ENCODE measurements around the gene RHOA. TPM values are rescaled to one million over a fixed set of nuclear protein-coding genes. Genes with fewer than 3 reads are reported as not detected.

Gene RHOA
- total RNA-seq, 5 donors from 2014 or later (not counting 1 experiment from before 2014, with no cell fraction given), result 247 to 279 (median 269) TPM

DNA sequence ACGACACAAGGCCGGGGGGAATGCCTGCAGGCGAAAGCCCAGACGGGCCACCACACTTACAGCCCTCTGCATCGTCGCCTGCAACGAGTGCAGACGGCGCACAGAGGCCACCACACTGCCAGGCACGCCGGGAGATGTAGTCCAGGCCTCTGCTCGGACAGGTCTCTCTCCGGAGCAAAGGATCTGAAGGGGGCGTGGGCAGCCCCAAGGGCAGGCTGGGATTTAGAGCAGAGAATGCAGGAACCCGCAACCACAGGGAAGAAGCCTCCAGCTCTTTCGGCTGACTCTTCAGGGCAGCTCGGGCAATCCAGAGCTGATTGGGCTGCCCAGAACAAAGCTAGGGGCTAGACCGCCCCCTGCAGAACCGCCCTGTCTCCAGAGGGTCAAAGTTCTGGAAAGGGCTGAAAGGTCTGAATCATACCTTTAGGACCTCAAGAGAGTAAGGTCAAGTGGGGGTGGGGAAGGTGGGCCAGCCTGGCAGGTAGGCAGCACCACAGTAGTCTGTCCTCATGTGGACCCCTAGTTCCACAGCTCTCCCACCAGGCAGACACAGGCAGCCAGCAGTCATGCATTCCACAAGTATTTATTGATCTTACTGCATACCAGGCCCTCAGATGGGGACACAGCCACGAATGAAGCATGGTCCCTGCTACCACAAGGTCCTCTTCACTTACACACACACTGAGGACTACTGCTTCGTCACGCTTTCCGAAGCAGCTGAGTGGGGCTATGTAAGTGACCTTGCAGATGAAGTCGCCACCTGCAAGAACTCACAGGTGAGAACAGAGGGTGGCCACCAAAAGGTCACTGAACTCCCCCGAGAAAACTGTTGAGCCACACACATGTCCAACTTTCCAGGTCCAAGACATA lies 10.8 kb upstream of the RHOA start, which contains the start of gene AMT:
Gene AMT (minus strand): TSS at position 95 of the 870 bp plus-strand sequence. CDS start 23 bp downstream, at position 72.
- no peak for DNase-seq
- Mint-ChIP-seq H3K4me3 (peak within 1 kb of the TSS in 2 of 3 donors; percentile 28 to 41), H3K27ac (peak within 1 kb of the TSS in 1 of 2 donors; percentile 44), H3K9me3 (no peaks in the 10 kb centered on the region), H3K27me3 (no peaks in the 10 kb centered on the region), H3K4me1 (peaks cover 28 to 54% (median 33%) of the 10 kb centered on the region in 3 donors), H3K36me3 (peaks cover 9% of the 10 kb centered on the region)
- H3K9me3 ChIP-seq, result no peaks in the 10 kb centered on the region
- ATAC-seq (replicated peaks in 1 of 4), result no peak
- H3K27me3 ChIP-seq (replicated peaks in 1 of 2; ENCODE audit: control insufficient read depth in 2 of 2, extremely low read depth in 1 of 2, insufficient read depth in 2 of 2, low read length in 1 of 2), result no peaks in the 10 kb centered on the region
- POLR2A ChIA-PET, result no interaction called here
- WGBS (ENCODE audit: insufficient coverage), result 85% methylated on average over 21 of the region's 25 CpGs
- no peak within 1 kb of the TSS for H3K27ac ChIP-seq (ENCODE audit: low read length)
- CTCF ChIA-PET, result no interaction called here
- H3K4me3 ChIP-seq (ENCODE audit: control insufficient read depth in 1 of 2, extremely low read depth in 1 of 2, low read length in 1 of 2), result peak within 1 kb of the TSS in 1 of 2 donors; percentile 17
- peaks cover 4 to 15% of the 10 kb centered on the region in 2 donors for H3K36me3 ChIP-seq (ENCODE audit: control insufficient read depth in 2 of 2, extremely low read depth in 1 of 2, insufficient read depth in 1 of 2, low read length in 1 of 2)
- H3K4me1 ChIP-seq (ENCODE audit: control insufficient read depth in 1 of 2, extremely low read depth in 1 of 2, insufficient read depth in 2 of 2, low read length in 2 of 2), result peaks cover 5 to 46% of the 10 kb centered on the region in 2 experiments

DNA sequence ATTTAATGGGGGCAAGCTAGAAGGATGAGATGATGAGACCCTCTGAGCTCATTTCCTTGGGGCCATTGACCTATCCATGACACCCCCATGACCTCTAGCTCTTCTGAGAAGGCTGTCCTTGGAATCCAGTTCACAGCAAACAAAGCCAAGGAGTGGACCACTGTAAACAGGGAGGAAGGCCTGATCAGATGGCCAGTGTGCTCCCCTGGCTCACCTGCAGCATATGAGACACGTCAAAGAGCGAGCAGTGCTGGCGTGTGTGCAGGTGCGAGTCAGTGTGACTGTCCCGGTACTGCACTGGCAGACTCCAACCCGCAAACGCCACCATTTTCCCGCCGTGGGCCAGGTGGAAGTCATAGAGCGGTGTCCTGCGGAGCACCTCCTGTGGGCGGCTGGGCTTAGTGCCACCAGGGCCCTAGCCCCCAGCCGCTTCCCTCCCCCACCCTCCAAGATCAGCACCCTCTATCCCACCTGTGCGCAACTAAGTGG lies 10.2 kb upstream of the RHOA start:
- Histone ChIP-seq H3K4me1 (ENCODE audit: control insufficient read depth in 1 of 2, extremely low read depth in 1 of 2, insufficient read depth in 2 of 2, low read length in 2 of 2) (peaks cover 12 to 53% of the 10 kb centered on the region in 2 experiments), H3K27ac (ENCODE audit: low read length) (no peak overlapping the region), H3K9me3 (no peaks in the 10 kb centered on the region), H3K36me3 (ENCODE audit: control insufficient read depth in 2 of 2, extremely low read depth in 1 of 2, insufficient read depth in 1 of 2, low read length in 1 of 2) (peaks cover 4 to 21% of the 10 kb centered on the region in 2 donors), H3K27me3 (replicated peaks in 1 of 2; ENCODE audit: control insufficient read depth in 2 of 2, extremely low read depth in 1 of 2, insufficient read depth in 2 of 2, low read length in 1 of 2) (no peaks in the 10 kb centered on the region), H3K4me3 (ENCODE audit: control insufficient read depth in 1 of 2, extremely low read depth in 1 of 2, low read length in 1 of 2) (peak overlapping the region in 1 of 2 donors; percentile 17)
- H3K27me3 Mint-ChIP-seq, result no peaks in the 10 kb centered on the region
- H3K9me3 Mint-ChIP-seq, result no peaks in the 10 kb centered on the region
- CTCF ChIA-PET, result no interaction called here
- 81% methylated on average over 14 of the region's 14 CpGs for WGBS (ENCODE audit: insufficient coverage)
- DNase-seq (no peak), ATAC-seq (replicated peaks in 1 of 4) (no peak)
- POLR2A ChIA-PET, result no interaction called here
- peak overlapping the region in 2 of 3 donors; percentile 28 to 41 for H3K4me3 Mint-ChIP-seq
- H3K4me1 Mint-ChIP-seq, result peaks cover 35 to 61% (median 40%) of the 10 kb centered on the region in 3 donors
- H3K27ac Mint-ChIP-seq, result peak overlapping the region in 1 of 2 donors; percentile 44
- H3K36me3 Mint-ChIP-seq, result peaks cover 9% of the 10 kb centered on the region

DNA sequence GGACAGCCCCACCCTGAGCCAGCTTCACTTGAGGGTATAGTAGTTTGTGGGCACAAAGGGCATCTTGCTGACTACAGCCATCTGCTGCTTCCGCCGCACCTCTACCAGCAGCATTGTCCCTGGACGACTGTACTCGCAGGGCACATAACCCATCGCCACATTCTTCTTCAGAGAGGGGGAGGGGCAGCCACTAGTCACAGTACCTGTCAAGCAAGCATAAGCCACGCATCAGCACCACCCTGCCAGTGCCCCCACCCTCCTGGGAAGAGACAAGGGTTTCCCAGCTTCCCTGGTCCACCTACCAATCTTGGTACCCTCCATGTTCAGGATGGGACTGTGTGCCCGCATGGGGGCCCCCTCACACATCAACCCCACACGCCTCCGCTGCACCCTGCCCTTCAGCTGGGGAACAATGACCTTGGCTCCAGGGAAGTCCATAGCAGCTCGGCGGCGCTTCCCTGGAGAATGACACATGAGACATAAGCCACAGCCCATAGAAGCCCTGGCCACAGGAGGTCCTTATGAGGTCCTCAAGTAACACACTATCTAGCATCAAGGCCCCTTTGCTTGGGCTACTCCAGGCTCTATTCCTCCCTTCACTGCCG lies 5.8 kb upstream of the RHOA start:
- peaks cover 34 to 82% of the 10 kb centered on the region in 2 experiments for H3K4me1 ChIP-seq (ENCODE audit: control insufficient read depth in 1 of 2, extremely low read depth in 1 of 2, insufficient read depth in 2 of 2, low read length in 2 of 2)
- no peaks in the 10 kb centered on the region for H3K9me3 ChIP-seq
- Mint-ChIP-seq H3K4me3 (peak overlapping the region in 1 of 3 donors; percentile 85), H3K36me3 (peaks cover 9% of the 10 kb centered on the region), H3K9me3 (no peaks in the 10 kb centered on the region), H3K27ac (peak overlapping the region; percentile 93 to 96), H3K27me3 (no peaks in the 10 kb centered on the region), H3K4me1 (peaks cover 56 to 74% (median 62%) of the 10 kb centered on the region in 3 donors)
- 91% methylated on average over 10 of the region's 13 CpGs for WGBS (ENCODE audit: insufficient coverage)
- H3K27me3 ChIP-seq (replicated peaks in 1 of 2; ENCODE audit: control insufficient read depth in 2 of 2, extremely low read depth in 1 of 2, insufficient read depth in 2 of 2, low read length in 1 of 2), result no peaks in the 10 kb centered on the region
- ChIA-PET CTCF (interaction anchor here in 1 of 2 donors (0.6 to 1.0 kb wide), 4 partner anchors 26 to 421 kb away, joined by 3 to 7 read pairs (median 4); no protein-coding TSS in a partner anchor), POLR2A (interaction anchor here in 1 of 2 donors (1.6 to 2.7 kb wide), 2 partner anchors 32 to 77 kb away, joined by 3 to 10 read pairs; partner anchors contain the start of gene USP4)
- no peak overlapping the region for H3K4me3 ChIP-seq (ENCODE audit: control insufficient read depth in 1 of 2, extremely low read depth in 1 of 2, low read length in 1 of 2)
- ATAC-seq (replicated peaks in 1 of 4), result no peak
- DNase-seq, result no peak
- H3K27ac ChIP-seq (ENCODE audit: low read length), result peak overlapping the region; percentile 96
- H3K36me3 ChIP-seq (ENCODE audit: control insufficient read depth in 2 of 2, extremely low read depth in 1 of 2, insufficient read depth in 1 of 2, low read length in 1 of 2), result peaks cover 1 to 21% of the 10 kb centered on the region in 2 donors

DNA sequence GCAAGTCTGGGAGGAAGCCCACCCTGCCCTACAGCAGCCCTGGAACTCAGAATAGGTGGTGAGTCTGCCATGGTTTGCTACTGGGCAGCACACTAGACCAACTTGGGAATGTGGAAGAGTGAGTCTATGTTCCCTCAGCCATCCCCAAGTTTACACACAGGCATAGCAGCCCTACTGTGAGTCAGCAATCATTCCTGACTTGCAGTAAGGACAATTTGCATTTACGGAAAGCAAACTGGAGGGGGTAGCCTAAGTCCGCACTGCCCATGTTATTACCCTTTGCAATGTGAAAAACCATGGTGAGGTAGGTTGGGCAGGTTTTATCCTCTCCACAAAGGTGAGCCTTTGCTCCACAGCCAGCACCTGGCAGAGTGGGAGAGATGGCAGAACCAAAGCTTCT lies 5.1 kb upstream of the RHOA start:
- Mint-ChIP-seq H3K36me3 (peaks cover 9% of the 10 kb centered on the region), H3K27ac (peak overlapping the region; percentile 93 to 96), H3K9me3 (no peaks in the 10 kb centered on the region), H3K27me3 (no peaks in the 10 kb centered on the region), H3K4me3 (peak overlapping the region; percentile 23 to 85 (median 62)), H3K4me1 (peaks cover 59 to 79% (median 64%) of the 10 kb centered on the region in 3 donors)
- Histone ChIP-seq H3K27me3 (replicated peaks in 1 of 2; ENCODE audit: control insufficient read depth in 2 of 2, extremely low read depth in 1 of 2, insufficient read depth in 2 of 2, low read length in 1 of 2) (no peaks in the 10 kb centered on the region), H3K9me3 (no peaks in the 10 kb centered on the region), H3K4me3 (ENCODE audit: control insufficient read depth in 1 of 2, extremely low read depth in 1 of 2, low read length in 1 of 2) (peak overlapping the region in 1 of 2 donors; percentile 42), H3K36me3 (ENCODE audit: control insufficient read depth in 2 of 2, extremely low read depth in 1 of 2, insufficient read depth in 1 of 2, low read length in 1 of 2) (peaks cover 0 to 21% of the 10 kb centered on the region in 2 donors), H3K4me1 (ENCODE audit: control insufficient read depth in 1 of 2, extremely low read depth in 1 of 2, insufficient read depth in 2 of 2, low read length in 2 of 2) (peaks cover 36 to 80% of the 10 kb centered on the region in 2 experiments), H3K27ac (ENCODE audit: low read length) (peak overlapping the region; percentile 96)
- no peak for DNase-seq
- no CpG with 5 or more reads among the region's 2 CpGs for WGBS (ENCODE audit: insufficient coverage)
- CTCF ChIA-PET, result interaction anchor here in 1 of 2 donors (0.6 to 3.3 kb wide), 5 partner anchors 28 to 420 kb away, joined by 3 to 33 read pairs (median 15); partner anchors contain the start of gene USP4
- ATAC-seq (replicated peaks in 1 of 4), result no peak
- POLR2A ChIA-PET, result interaction anchor here in 1 of 2 donors (1.6 to 2.7 kb wide), 2 partner anchors 32 to 77 kb away, joined by 3 to 10 read pairs; partner anchors contain the start of gene USP4

DNA sequence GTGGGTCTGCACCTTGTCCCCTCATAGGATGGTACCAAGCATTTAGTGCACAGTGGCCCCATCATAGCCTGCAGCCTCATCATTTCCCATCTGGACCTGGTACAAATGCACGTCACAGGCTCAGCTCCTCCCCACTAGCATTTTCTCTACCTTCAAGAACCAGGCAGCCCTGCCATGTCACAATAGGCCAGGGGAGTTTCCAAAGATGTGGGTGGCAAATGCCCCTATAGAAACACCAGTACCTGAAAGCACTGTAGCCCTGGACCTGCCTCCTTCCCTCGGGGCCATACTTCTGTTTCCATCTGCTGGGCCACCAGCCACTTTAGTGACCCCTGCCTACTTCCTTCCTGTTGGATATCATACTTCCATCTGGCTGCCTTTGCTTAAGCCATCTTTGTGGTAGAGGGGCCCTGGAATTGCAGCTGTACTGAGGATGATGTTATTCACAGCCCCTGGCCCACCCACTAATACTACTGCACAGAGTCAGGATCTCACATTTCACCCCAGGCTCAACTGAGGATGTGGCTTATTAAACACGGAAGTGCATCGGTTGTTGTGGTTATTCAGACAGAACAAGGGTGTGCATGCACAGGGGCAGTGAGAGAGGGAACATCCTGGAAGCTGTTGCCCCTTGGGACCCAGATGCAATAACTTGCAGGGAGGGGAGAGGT lies 4.3 kb upstream of the RHOA start:
- Mint-ChIP-seq H3K9me3 (no peaks in the 10 kb centered on the region), H3K36me3 (peaks cover 9% of the 10 kb centered on the region), H3K4me3 (peak overlapping the region; percentile 23 to 85 (median 62)), H3K4me1 (peaks cover 59 to 76% (median 64%) of the 10 kb centered on the region in 3 donors), H3K27me3 (no peaks in the 10 kb centered on the region), H3K27ac (peak overlapping the region; percentile 93 to 96)
- peak overlapping the region; percentile 96 for H3K27ac ChIP-seq (ENCODE audit: low read length)
- no peaks in the 10 kb centered on the region for H3K9me3 ChIP-seq
- no peaks in the 10 kb centered on the region for H3K27me3 ChIP-seq (replicated peaks in 1 of 2; ENCODE audit: control insufficient read depth in 2 of 2, extremely low read depth in 1 of 2, insufficient read depth in 2 of 2, low read length in 1 of 2)
- H3K4me1 ChIP-seq (ENCODE audit: control insufficient read depth in 1 of 2, extremely low read depth in 1 of 2, insufficient read depth in 2 of 2, low read length in 2 of 2), result peaks cover 36 to 76% of the 10 kb centered on the region in 2 experiments
- peak overlapping the region; percentile 28 to 42 for H3K4me3 ChIP-seq (ENCODE audit: control insufficient read depth in 1 of 2, extremely low read depth in 1 of 2, low read length in 1 of 2)
- CTCF ChIA-PET, result interaction anchor here (0.6 to 3.3 kb wide), 9 partner anchors 10 to 257 kb away, joined by 3 to 33 read pairs (median 6); partner anchors contain the start of genes DAG1 (in 1 of the 2), NICN1 (in 1 of the 2) and USP4 (in 1 of the 2)
- peaks cover 0 to 21% of the 10 kb centered on the region in 2 donors for H3K36me3 ChIP-seq (ENCODE audit: control insufficient read depth in 2 of 2, extremely low read depth in 1 of 2, insufficient read depth in 1 of 2, low read length in 1 of 2)
- peak in 3 of 4 experiments; percentile 8 to 53 (median 8) for ATAC-seq (replicated peaks in 1 of 4)
- 0% methylated on average over 1 of the region's 4 CpGs for WGBS (ENCODE audit: insufficient coverage)
- peak in 34 of 35 experiments; percentile 20 to 89 (median 75) for DNase-seq
- POLR2A ChIA-PET, result interaction anchor here (0.6 to 2.7 kb wide), 8 partner anchors 9 to 76 kb away, joined by 3 to 14 read pairs (median 5); partner anchors contain the start of genes USP4 (in 2 of the 2), DAG1 (in 1 of the 2) and NICN1 (in 1 of the 2)

All from T-cell (primary cell).